ENCODE measurements around the gene ADIG. TPM values are rescaled to one million over a fixed set of nuclear protein-coding genes. Genes with fewer than 3 reads are reported as not detected.

Gene ADIG
- total and polyA plus RNA-seq, 3 donors from 2014 or later = 10.5 to 53.3 (median 40.9) TPM

DNA sequence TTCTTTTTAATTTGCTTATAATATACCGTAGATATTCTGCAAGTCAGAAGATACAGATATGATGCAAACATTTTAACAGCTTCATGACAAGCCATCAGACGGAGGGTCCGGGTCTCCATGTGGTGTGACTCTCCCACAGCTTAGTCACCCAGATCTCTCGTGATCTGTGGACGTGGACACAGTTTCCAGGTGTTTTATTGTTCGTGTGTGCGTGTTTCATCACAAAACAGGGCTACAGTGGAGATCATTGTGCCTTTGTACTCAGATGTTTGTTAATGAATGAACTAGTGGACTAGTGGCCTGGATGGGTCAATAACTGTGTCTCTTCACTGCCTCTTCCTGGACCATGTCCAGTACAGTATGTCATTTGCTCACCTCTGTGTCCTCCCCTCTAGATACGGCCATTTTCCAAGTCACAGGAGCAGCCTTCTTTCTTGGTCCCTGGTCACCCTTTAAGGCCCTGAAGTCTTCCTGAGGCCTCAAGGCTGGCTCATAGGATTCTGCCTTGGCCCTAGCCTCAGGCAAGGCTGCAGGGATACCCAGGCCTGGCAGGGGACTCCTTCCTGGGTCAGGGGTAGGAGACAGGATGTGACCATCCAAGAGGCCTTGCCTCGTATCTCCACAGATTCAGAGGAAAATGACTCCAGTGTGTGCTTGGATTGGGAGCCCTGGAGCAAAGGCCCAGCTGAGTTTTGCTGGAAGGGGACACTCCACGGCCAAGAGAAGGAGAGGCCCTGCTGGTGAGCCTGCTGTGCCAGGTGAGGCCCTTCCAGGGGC is 4.6 kb downstream of the ADIG start:
- WGBS, 2 donors = 88% methylated on average over 10 of the region's 10 CpGs
- TF ChIP-seq, protein P1, sequence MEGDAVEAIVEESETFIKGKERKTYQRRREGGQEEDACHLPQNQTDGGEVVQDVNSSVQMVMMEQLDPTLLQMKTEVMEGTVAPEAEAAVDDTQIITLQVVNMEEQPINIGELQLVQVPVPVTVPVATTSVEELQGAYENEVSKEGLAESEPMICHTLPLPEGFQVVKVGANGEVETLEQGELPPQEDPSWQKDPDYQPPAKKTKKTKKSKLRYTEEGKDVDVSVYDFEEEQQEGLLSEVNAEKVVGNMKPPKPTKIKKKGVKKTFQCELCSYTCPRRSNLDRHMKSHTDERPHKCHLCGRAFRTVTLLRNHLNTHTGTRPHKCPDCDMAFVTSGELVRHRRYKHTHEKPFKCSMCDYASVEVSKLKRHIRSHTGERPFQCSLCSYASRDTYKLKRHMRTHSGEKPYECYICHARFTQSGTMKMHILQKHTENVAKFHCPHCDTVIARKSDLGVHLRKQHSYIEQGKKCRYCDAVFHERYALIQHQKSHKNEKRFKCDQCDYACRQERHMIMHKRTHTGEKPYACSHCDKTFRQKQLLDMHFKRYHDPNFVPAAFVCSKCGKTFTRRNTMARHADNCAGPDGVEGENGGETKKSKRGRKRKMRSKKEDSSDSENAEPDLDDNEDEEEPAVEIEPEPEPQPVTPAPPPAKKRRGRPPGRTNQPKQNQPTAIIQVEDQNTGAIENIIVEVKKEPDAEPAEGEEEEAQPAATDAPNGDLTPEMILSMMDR (IDR thresholded peaks at IDR 0.05) = no peak
- TF ChIP-seq POLR2A (IDR thresholded peaks at IDR 0.05) = no peak
- intact Hi-C loops (cut with DNase I; ENCODE audit: low total_unique reads) = no loop called here

DNA sequence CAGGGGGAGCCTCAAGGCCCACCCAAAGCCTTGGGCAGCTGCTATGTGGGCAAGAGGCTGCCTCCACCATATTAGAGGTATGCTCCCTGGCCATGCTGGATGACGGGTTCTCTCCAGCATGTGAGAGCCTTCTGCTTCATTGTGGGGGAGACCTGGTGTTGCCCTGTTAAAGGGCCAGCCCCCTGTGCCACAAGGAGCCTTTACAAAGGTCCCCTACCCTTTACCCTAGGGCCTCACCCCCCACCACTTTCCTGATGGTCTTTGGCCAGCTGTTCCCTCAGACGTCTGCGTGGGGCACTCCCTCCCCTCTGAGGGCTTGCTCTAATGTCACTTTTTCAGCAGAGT is 5.2 kb downstream of the ADIG start:
- Histone ChIP-seq H3K27me3 (no peaks in the 10 kb centered on the region), H3K4me3 (no peak overlapping the region), H3K27ac (no peak overlapping the region), H3K9me3 (no peaks in the 10 kb centered on the region), H3K4me1 (no peaks in the 10 kb centered on the region), H3K36me3 (ENCODE audit: low read depth, missing control alignments) (no peaks in the 10 kb centered on the region)
- DNase-seq = no peak
- intact Hi-C loops (cut with DNase I; ENCODE audit: low total_unique reads) = no loop called here
- TF ChIP-seq, protein P1 (IDR thresholded peaks at IDR 0.05) = no peak
- no peak for TF ChIP-seq POLR2A (IDR thresholded peaks at IDR 0.05)
- 72 to 76% methylated on average over 2 to 3 of the region's 3 CpGs for WGBS, 2 donors

More for the DNA sequence above, 4.6 kb downstream of the ADIG start:
- no peak overlapping the region for H3K27ac ChIP-seq
- H3K36me3 ChIP-seq (ENCODE audit: low read depth, missing control alignments) = no peaks in the 10 kb centered on the region
- no peak for DNase-seq
- no peaks in the 10 kb centered on the region for H3K9me3 ChIP-seq
- H3K27me3 ChIP-seq = no peaks in the 10 kb centered on the region
- H3K4me1 ChIP-seq = no peaks in the 10 kb centered on the region
- no peak overlapping the region for H3K4me3 ChIP-seq

DNA sequence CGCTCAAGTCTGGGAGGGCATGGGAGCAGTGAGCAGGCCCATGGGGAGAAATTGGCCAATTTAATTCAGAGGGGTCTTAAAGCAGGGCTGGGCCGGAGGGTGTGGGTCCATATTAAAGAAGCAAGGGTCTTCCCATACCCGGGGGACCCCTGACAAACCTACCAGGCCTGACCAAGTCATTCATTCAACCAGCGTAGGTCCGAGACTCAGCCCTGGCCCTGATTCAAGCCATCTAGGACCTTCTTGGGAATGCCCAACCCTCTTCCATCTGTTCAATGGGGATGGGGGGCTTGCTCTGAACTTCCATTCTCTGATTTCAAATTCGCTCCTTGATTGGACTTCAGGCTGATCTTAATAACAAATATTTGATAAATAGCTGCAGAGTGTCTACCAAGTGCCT is 7.3 kb downstream of the ADIG start:
- 89 to 95% methylated on average over 4 to 6 of the region's 6 CpGs for WGBS, 2 donors
- TF ChIP-seq, protein P1 (IDR thresholded peaks at IDR 0.05) = no peak
- no peak for TF ChIP-seq POLR2A (IDR thresholded peaks at IDR 0.05)
- DNase-seq = no peak
- intact Hi-C loops (cut with DNase I; ENCODE audit: low total_unique reads) = no loop called here
- Histone ChIP-seq H3K4me3 (no peak overlapping the region), H3K36me3 (ENCODE audit: low read depth, missing control alignments) (no peaks in the 10 kb centered on the region), H3K27me3 (no peaks in the 10 kb centered on the region), H3K9me3 (no peaks in the 10 kb centered on the region), H3K4me1 (no peaks in the 10 kb centered on the region), H3K27ac (no peak overlapping the region)

DNA sequence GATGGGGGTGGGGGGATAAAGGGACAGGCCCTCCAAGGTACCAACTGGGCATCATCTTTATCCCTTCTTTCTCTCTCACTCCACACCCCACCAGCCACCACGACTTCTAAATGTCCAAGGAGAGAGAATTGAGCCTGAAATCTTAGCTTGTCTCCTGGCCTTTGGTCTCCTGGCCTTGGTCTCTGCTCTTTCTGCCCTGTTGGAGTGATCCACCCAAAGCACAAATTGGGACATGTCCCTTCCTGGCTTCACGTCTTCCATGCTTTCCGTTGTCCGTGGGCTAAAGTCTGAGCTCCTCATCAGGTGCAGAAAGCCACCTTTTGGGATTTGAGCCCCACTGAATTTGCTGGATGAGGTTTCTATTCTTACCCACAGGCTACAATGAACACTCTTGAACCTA is 8.4 kb downstream of the ADIG start:
- Histone ChIP-seq H3K4me1 (no peaks in the 10 kb centered on the region), H3K4me3 (no peak overlapping the region), H3K27ac (no peak overlapping the region), H3K9me3 (no peaks in the 10 kb centered on the region), H3K36me3 (ENCODE audit: low read depth, missing control alignments) (no peaks in the 10 kb centered on the region), H3K27me3 (no peaks in the 10 kb centered on the region)
- no peak for DNase-seq
- intact Hi-C loops (cut with DNase I; ENCODE audit: low total_unique reads) = no loop called here
- TF ChIP-seq, protein P1 (IDR thresholded peaks at IDR 0.05) = no peak
- TF ChIP-seq POLR2A (IDR thresholded peaks at IDR 0.05) = no peak
- 83 to 86% methylated on average over 4 of the region's 4 CpGs for WGBS, 2 donors
